NCI-H187 treated with DMSO at 0.1 percent for 48 hours (cell line): Measurements from ENCODE around the gene GLRA3.
"Not testable (repeated sequence)": the region's sequence is repeated elsewhere in the genome, so short reads cannot be mapped to it uniquely, and the experiment has no call there.

Source experiments
- DNase-seq: peaks from one replicate; lab custom pipeline; 2025; lab: John Stamatoyannopoulos, UW

GLRA3 gene

GRCh38 chr4:174828845-174829701 is at the start of gene GLRA3:
Gene GLRA3, minus strand, starts transcription at chr4:174829247. Its CDS starts 436 bp downstream, at chr4:174828811.
- peak; percentile 76 for DNase-seq

DNA sequence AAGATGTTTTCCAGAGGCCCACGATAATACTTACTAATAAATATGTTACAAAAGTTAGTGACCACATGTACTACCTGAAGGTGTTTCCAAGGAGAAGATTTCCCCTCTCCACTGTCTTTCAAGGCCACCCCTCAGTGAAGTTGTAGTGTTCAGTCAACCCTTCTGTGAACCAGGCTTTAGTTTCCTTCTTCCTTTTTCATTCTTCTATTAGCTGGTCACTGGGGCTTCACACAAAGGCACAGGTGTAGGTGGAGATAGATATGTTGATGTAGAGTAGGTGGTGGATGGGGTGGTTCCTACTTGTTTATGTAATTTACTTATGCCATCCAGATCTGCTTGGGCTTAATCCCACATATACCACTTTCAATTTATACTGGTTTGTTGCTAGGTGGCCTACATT is 45.9 kb upstream of the GLRA3 start:
- no peak for DNase-seq

GRCh38 chr4:174873931-174874330 is 44.9 kb upstream of the GLRA3 start:
- no peak for DNase-seq

DNA sequence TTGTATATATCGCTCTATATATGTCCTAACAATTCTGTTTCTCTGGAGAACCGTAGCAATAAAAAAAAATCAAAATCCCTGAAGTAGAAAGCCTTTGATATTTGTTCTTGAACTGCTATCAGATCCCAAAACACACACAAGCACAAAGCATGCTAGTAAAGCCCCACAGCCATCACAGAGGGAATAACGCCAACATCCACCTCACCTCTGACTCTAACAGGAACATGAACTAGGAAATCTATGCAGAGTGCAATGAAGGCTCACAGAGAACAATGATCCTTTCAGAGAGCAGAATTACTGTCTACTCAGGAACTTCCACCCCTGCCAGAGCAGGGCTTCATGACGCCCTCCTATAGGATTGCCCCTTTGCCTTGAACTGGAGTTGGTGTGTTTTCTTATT is 44.1 kb upstream of the GLRA3 start:
- DNase-seq, result not testable (repeated sequence)

- DNase-seq, result no peak
These were observed 42.4 kb upstream of the GLRA3 start for GRCh38 chr4:174871407-174871806.

DNA sequence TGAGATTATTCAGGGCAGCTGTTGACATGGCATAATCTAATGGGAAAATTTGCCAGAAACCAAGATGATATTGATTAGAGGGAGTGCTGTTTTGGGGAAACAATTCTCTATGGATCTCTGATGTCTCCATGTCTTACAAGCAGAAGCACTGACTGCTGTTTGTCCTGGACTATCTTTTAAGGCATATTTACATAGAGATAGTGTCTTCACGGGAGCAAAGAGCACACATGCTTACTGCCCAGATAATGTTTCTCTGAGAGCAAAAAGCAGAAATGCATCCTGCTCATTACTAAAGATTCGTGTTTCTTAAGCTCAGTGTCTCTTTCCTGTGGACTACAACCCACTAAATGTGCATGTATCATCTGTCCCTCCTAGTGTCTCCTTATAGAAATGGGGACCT is 41.3 kb upstream of the GLRA3 start:
- no peak for DNase-seq

DNA sequence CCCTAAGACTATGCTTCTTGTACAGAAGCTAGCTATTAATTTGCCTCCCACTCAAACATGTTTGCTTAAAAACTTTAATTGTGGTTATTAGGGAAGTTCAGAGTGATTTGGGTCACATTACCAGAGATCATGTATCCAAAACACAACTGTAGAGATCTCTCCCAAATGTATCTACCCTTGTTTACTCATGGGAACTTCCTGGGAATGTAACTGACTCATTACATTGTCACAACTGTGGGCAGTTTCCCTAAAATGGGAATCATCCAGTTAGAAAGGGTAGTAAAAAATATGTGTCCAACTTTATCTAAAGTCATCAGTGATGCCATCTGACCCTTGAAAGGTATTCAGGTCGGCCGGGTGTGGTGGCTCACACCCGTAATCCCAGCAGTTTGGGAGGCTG is 40.3 kb upstream of the GLRA3 start:
- DNase-seq, result no peak

DNA sequence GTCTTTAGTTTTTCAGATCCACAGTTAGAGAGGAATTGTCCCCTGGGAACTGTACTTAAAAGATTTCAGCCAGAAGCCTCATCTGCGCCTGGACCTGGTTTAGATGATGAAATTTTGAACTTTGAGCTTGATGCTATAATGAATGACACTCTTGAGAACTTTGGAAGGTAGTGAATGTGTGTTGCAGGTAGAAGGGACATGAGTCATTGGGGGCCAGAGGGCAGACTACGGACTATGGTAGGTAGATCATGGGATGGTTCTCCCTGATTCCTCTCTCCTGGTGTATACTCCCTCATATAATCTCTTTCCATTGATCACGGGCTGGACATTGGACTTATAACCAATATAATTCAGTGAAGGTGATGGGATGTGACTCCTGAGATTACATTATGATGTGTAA is 38.9 kb upstream of the GLRA3 start:
- no peak for DNase-seq

DNA sequence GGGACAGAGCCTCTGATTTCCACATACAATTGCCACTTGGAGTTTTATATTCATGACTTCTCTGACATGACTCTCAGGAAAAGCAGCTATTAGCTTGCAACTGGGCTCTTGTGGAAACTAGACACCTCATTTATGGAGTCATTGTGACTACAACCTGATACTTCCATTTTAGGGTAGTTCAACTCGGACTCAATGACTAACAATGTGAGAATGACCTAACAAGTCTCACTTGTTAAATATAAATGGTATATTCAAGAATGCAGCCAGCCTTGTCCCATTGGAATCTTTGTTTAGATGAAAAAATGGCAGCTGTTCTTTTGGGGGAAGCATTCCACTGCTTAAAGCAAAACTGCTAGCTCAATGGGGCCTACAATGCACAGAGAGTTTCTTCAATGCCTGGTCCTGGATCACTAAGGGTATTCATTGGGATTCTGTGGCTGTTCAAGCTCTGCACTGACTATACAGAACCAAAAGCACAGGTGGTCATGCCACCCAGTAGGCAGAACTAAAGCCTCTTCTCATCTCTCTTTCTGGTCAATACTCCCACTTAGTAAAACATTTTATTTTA is 36.5 kb upstream of the GLRA3 start:
- no peak for DNase-seq

DNA sequence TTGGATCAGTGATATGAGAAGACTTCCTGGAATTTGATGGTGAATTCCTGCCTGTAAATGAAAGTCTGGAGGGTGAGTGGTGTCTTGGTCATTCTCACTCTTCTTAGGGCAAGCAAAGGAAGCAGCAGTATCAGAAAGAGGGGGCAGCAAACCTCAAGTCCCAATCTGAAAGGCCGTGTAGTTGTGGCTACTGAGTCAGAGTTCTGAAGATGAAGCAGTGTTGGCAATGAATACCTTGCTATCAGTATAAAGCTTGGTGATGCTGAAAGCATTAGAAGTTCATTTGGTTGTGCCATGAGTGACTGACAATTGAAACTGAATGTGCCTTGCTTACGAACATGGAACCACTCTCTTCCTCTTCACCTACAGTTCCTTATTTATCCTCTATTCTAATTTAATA is 35.0 kb upstream of the GLRA3 start:
- DNase-seq, result no peak

DNA sequence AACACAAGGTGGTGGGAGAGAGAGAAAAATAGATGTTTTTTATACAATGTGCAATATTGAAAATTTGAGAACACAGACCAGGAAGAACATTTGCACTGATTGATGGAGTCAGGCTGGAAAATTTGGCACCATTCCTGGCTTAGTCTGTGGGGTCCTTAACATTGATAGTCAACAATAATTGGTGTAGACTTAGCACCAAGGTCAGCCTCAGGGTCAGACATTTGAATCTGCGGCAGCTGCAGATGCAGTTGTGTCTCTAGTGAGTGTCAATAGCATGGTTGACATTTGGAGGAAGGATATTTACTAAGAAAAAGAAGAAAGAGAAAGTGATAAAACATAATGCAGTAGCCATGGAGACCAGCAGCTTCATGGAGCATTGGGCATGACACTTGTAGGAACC is 31.5 kb upstream of the GLRA3 start:
- no peak for DNase-seq

DNA sequence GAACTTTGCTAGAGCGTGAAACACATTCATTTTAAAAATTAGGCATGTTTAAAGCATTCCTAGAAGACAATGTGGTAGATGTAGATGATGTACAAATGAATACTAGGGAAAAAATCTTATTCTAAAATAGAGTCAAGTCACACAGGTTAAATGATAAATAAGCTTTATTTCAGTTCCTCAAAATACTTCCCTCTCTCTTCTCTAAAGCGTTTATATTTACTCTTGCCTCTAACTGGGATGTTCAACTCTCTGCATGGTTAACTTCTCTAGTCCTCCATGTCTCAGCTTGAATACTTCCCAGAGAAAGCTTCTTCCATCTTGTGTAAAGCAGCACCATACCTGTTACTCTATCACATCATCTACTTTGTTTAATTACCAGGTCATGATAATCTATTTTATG is 30.9 kb upstream of the GLRA3 start:
- no peak for DNase-seq

GRCh38 chr4:174856926-174857800 is 28.1 kb upstream of the GLRA3 start:
- no peak for DNase-seq

- DNase-seq, result no peak
These were observed 26.0 kb upstream of the GLRA3 start for GRCh38 chr4:174855050-174855449.

- no peak for DNase-seq
These were observed 24.6 kb upstream of the GLRA3 start for GRCh38 chr4:174853629-174854028.

DNA sequence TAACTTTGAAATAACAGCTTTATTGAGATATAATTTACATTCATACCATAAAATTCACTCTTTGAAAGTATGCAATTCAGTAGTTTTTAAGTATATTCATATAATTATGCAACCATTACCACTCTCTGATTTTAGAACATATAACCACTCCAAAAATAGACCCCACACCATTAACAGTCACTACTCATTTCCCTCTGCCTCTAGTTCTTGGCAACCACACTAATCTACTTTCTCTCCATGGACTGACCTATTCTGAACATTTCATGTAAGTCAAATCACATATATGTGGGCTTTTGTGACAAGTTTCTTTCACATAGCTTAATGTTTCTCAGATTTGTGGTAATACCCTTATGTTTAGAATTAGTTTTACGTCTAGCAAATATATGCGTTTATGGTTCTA is 19.5 kb upstream of the GLRA3 start:
- DNase-seq, result no peak

DNA sequence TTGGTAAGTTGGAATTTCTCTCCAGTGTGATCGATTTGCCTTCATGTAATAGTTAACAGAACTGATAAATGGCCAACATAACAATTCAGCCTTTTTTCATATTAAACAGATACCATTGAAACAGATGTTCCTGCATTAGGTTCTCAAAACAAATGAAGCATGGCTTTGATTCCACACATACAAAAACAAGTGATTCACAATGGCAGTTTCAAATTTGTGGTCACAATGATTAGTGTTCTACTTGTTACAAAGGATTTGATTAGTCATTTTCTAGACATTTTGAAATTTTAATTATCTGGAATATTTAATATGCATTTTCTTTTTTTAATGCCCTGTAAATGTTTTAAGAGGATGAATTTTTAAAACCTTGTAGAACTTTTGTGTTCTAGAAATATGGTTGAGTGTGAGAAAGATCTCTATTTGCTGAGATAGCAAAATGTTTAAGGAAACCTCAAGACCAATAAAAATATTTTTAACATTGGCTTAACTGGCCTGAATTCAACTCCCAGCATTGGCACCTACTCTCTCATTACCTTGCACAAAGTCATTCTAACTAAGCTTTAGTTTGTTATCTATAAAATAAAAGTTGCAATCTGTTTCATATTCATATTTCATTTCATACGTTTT is 18.9 kb upstream of the GLRA3 start:
- no peak for DNase-seq

- DNase-seq, result no peak
These were observed 6.5 kb upstream of the GLRA3 start for GRCh38 chr4:174835536-174835935.

DNA sequence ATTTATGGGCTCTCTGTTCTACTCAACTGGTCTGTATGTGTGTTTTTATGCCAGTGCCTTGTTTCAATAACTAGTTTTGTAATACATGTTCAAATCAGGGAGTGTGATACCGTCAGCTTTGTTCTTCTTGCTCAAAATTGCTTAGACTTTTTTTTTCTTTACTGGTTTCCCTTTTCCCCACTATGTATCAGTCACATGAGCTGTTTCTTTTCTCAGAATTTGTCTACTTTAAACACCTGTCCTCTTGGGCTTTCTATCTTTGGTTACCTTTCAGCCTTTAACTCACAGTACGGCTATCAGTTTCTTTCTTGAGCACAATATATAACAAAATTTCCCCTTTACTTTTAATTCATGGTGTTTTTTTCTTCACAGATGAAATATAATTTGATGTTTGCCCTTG is 5.4 kb upstream of the GLRA3 start:
- no peak for DNase-seq

DNA sequence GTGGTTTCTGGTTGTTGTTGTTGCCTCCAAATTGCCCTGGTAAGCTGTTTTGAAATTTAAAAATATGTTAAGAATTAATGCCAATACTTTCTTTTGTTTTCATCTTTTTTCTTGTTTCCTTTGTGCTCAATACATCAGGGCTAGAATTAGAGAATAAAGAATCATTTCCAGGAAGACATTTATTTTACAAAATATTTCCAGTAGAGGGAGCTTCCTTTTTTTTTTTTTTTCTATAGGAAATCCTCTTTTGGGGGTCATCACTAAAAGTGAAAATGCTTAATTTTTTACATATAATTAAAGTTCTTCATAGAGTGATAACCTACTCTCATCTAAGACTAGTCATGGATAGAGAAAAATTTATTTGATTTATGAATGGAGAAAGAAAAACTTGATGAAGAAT is 2.4 kb downstream of the GLRA3 start:
- no peak for DNase-seq

- no peak for DNase-seq
These were observed 13.8 kb downstream of the GLRA3 start for GRCh38 chr4:174815282-174815681.

DNA sequence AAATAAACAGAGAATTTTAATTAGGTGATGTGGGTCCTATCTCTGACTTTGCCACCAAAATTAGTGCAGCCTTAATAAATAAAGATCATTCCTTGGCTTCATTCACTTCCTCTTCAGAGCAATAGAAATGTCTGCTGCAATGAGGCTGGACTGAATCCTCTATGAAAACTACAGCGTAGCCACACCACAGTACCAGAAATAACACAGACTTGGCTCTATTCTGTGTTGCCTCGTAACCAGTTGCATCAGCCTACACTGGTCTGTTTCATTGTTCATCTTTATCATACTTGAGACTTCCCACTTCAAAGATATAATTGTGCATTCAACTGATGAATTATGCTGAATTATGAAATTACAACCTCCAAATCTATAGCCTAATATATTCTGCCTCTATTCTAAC is 15.8 kb downstream of the GLRA3 start:
- DNase-seq, result no peak
